GM10847 (cell line): ENCODE data around the gene SLIT3.

Source experiments
- POLR2A ChIP-seq: IDR thresholded peaks from 2 replicates; pipeline ENCODE4 v1.6.1; 2011; ENCODE audit not compliant: insufficient read length; ENCODE audit errors: extremely low read depth

SLIT3 gene

DNA sequence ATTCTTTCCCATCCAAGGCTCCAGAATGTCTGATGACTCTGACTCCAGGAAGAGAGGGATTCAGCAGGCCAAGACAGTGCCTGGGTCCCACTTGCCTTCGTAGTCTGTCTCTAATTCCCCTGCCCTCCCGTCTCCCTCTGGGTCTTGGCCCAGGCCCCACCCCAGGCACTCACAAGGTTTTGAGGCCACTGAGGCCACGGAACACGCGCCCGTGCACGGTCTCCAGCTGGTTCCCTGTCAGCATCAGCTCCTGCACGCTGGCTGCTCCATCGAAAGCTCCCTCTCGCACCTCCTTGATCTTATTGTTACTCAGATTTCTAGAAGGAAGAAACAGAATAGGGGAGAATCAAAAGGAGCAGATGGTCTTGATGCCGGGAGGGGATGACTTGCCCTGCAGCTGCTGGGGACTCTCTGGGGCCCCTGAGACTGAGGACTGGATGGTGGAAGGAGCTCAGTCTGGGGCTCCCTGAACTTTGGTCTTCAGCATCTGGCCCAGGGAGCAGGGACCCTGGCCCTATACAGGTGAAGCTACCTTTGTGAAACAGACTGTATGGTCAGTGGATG lies 547.2 kb downstream of the SLIT3 start:
- TF ChIP-seq POLR2A = no peak

DNA sequence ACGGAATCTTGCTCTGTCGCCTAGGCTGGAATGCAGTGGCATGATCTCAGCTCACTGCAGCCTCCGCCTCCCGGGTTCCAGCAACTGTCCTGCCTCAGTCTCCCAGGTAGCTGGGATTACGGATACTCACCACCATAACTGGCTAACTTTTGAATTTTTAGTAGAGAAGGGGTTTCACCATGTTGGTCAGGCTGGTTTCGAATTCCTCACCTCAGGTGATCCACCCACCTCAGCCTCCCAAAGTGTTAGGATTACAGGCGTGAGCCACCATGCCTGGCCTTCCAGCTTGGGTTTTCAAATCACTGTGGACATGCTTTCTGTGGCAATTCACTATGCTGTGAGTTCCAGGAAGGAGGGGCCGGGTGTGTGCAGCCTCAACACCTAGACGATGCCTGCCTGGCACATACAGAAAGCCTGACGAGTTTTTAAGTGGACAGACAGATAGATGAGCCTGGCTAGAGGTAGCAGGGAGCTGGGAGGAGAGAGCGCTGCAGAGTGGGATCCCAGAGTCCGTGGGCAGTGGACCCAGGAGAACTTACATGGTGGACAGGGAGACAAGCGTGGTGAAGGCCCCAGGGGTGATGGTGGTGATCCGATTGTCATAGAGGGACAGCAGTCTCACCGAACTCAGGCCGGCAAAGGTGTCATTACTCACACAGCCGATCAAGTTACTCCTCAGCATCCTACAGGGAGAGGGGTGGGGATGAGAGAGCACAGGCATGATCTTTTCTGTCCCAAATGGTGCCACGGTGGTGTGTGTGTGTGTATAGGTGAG lies 548.3 kb downstream of the SLIT3 start:
- no peak for TF ChIP-seq POLR2A

DNA sequence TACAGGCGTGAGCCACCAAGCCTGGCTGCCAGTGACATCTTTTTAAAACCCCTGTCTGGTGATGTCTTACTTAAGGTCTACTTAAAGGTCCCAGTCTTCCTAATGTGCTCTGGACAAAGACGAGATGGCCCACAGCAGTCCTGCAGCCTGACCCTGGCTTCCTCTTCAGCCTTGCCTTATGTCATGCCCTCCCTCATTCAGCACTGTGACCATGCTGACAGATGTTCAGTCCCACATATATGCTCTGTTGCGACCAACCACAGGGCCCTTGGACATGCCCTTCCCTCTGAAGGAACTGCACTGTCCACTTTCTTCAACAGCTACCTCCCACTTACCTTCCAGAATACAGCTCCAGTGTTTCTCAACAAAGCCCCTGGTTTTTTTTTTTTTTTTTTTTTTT lies 548.9 kb downstream of the SLIT3 start:
- TF ChIP-seq POLR2A = no peak

DNA sequence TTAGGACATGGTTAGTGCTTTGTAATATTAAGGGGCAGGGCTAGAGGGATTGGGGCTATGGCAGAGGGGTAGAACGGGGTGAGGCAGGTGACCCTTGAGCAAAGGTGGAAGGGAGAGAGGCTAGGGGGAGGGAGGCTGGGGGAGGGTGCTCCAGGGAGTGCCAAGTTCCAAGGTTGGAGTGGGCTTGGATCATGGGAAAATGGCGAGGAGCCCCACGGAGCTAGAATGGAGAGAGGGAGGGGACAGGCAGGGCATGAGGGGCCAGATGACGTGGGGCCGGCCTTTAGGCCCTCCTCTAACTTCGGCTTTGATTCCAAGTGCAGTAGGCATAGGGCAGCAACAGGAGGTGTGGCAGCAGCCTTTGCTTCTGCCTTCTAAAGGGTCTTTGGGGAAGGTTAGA lies 550.0 kb downstream of the SLIT3 start:
- no peak for TF ChIP-seq POLR2A

DNA sequence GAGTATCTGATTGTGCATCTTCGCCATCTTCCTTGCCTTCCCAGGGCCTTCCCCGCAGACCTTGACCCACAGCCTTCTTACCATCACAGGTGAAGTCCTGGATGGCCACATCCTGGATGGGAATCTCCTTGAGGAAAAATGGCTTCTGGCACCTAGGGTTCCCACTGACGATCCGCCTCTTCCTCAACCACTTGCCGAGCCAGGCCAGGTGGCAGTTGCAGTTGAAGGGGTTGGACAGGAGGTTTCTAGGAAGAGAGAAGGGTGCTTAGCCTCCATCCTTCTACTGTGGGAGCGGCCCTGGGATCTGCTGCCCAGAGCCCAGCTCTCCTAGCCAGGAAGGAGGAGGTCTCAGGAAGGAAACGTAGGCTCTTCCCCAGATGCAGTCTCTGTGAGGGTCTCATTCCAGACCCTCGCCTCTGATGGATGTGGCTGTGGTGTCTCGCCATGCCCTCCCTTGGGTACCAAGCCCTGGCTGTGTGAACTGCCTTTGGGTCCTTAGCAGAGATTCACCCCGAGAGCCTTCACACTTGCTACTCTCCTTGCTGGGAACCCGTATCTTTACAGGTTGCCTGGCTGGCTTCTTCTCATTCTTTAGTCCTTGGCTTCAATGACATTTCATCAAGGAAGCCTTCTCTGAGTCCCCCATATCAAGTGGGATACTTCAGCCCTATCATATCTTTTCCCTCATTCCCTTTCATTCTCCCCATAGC lies 551.4 kb downstream of the SLIT3 start:
- no peak for TF ChIP-seq POLR2A

DNA sequence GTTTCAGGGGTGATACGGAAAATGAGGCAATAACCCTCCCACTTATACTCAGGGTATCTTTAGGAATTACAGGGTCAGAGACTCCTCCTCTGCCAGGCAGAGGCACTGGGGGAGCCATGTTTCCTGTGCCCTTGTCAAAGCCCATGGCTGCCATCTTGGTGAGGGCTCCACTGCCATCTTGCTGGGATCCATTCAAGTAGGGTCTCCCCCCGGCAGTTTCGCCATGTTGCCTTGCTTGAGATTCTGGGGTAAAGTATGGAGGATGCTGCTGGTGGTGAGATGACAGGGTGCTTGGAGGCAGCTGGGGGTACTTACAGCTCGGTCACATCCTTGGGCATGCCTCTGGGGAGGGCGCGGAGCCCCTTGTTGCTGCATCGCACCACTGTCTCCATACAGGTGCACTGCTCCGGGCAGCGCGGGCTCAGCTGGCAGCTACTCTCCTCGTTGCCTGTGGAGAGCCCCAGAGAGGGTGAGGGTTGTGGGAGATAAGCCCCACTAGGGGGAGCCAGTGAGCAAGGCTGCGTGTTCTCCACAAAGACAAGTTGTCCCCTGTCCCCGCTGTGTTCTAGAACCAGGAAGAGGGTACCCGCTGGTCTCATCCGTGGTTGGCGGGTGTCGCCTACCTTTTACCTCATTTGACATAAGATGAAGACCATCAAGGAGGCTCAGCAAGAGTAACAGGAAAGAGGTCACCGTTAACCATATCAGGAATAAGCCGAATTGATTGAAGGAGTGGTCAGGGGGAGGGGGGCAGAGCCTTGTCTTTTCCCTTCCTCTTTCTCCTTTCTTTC lies 552.8 kb downstream of the SLIT3 start:
- no peak for TF ChIP-seq POLR2A

DNA sequence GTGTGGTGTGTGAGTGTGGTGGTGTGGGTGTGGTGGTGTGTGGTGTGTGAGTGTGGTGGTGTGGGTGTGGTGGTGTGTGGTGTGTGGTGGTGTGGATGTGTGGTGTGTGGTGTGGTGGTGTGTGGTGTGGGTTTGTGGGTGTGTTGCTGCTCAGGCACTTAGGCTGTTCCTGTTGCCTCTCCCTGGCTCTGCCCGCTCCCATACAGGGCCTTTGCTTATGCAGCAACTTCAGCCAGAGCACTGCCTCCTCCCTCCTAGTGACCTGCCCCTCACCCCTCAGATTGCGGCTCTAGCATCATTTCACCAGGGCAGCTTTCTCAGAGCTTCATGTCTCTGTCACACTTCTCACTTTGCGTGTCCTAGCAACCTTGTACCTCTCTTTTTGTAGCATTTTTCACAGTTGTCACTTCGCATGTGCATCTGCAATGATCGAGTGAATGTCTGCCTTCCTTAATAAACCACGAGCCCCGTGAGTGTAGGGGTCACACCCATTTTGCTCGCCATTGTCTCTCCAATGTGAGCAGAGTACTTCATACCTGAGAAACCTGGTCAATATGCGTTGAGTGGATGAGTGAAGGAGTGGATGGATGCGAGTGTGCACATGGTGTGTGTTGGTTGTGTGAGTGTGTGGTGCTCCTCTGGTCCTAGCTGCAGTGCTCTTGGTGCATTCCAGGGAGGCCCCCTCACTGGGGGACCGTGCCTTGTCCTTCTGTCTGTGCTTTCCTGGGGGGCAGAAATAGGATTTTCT lies 553.9 kb downstream of the SLIT3 start:
- no peak for TF ChIP-seq POLR2A

DNA sequence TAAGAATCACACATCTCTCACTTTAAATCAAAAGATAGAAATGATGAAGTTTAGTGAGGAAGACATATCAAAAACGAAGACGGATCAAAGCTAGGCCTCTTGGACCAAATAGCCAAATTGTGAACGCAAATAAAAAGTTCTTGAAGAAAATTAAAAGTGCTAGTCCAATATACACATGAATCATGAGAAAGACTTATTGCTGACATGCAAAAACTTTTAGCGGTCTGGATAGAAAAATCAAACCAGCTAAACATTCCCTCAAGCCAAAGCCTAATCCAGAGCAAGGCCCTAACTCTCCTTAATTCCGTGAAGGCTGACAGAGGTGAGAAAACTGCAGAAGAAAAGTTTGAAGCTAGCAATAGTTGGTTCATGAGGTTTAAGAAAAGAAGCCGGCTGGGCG lies 557.3 kb downstream of the SLIT3 start:
- no peak for TF ChIP-seq POLR2A

DNA sequence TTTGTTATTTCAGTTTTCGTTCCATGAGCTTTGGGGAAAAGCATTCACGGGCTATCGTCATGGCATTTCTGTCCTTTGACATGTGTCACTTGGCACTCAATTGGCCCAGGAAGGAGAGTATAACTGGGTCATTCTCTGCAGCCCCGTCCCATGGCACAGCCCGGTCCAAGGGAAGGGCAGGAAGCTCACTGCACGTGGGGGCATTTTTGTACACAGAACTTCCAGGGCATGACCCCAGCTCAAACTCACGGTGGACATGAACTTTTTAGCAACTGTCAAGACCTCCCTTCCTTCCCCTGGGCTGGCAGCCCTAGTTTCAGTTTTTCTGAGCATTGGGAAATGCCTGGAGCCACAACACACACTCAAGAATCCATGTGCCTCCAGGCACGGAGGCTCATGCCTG lies 560.1 kb downstream of the SLIT3 start:
- no peak for TF ChIP-seq POLR2A

DNA sequence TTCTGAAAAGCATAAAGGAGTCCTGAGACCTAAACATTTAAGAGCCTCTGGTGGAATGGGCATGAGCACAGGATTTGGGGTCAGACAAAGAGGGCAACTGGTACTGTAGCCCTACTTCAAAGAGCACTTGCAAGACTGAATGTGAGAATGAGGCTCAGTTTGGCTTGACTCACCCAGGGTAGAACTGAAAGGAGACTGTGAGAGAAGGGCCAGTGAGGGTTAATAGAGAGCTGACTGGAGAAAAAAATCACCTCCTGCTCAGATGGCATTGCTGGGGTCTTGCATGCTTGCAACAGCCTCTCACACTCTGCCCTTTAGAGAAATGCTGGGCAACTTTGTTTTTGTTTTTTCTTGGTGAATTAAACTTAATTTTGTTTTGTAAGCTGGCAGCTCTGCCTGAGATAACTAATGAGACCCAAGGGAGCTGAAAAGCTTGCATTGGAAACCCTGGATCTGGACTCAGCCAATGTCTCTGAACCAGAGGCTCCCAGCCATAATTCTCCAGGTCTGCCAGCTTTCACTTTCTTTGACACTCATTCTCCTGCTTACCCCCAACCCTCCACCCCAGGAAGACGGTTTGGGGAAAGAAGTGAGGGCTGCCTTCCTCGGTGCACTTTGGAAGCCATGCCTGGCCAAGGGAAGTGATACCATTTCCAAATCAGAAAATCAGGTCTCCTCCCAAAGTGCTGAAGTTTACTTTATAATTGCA lies 560.7 kb downstream of the SLIT3 start:
- TF ChIP-seq POLR2A = no peak

DNA sequence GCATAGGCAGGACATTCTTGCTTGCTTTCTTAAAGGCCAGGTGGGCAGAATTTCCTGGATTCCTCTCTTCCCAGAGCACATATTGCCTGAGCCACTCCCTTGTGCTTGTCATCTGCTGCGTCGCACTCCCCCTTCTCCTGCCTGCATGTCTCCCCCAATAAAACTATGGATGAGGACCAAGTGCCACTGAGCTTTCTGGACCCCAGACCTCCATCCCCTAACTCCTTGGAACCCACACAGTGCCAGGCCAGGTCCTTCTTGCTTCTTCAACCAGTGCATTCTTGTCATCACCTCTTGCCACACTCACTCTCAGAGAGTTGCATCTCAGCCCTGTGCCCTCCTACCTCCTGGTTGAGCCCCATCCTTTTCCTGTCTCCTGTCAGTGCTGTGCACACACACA lies 563.9 kb downstream of the SLIT3 start:
- no peak for TF ChIP-seq POLR2A

DNA sequence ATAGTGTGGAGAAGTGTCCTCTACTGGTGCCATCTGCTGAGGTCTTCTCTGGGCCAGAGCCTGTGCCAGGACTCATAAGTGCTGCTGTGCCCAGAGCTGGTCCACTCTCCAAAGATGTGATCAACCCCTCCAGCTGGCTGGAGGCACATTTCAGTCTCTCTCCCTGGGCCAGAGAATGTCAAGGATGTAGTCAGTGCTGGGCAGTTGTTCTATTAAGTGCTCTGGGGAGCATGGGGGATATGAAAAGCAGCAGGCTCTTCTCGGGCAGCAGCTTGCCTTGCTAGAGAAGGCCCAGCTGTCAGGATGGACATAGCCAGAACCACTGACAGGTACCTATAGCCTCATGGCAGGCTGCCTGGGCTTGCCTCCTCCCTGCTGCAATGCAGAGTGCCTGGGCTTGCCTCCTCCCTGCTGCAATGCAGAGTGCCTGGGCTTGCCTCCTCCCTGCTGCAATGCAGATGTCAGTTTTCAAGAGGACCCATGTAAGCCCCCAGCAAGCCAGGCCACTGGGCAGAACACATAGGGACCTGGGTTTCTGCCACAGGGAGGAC lies 564.6 kb downstream of the SLIT3 start:
- no peak for TF ChIP-seq POLR2A

DNA sequence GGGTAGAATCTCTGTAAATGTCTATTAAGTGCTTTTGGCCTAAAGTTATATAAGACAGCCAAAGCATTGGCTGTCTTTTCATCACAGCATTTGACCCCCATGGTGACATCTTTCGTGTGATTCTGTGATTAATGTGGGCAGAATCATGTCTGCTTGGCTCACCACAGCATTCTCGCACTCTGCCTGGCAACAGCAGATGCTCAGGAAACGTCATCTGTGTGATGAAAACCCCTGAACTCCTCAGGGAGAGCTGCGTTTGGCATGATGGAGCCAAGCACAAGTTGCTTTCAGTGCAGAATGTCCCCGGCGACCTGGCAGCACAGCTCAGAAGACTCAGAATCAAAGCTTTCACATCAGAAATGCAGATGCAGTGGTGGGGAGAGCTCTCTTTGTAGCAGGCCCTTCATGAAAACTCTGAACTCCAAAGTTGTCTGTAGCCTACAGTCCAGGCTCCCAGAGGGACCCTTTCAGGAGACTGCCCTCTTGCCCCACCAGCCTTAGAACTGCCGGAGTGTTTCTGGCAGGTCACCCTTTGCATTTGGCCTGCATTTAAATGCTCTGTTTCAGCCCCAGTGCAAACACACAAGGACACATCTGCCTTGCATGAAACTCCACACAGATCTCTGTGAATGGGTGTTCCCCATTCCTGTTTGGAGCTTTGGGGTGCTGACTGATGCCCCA lies 566.2 kb downstream of the SLIT3 start:
- TF ChIP-seq POLR2A = no peak
